Left kidney (tissue), 2 donors: ENCODE results near the gene ENG. TPM values are rescaled to one million over a fixed set of nuclear protein-coding genes. Genes with fewer than 3 reads are reported as not detected.
"Not testable (repeated sequence)": the region's sequence is repeated elsewhere in the genome, so short reads cannot be mapped to it uniquely, and the experiment has no call there.

Experiments
- DNase-seq: peaks from one replicate; pipeline ENCODE4 v3.0.0-alpha.2; 2013
- polyA plus RNA-seq: library from polyadenylated mRNA; unstranded; fragments of 120-200 nt; gene quantifications from one replicate; pipeline ENCODE4 v1.2.1, GENCODE V29; 2013; ENCODE audit not compliant: insufficient read length

Gene ENG
- polyA plus RNA-seq, 1 donor: 53.5 TPM

GRCh38 chr9:127793093-127793708 is 61.3 kb downstream of the ENG start:
- DNase-seq: no peak

- no peak for DNase-seq
Observed at GRCh38 chr9:127792417-127793031, 61.9 kb downstream of the ENG start.

DNA sequence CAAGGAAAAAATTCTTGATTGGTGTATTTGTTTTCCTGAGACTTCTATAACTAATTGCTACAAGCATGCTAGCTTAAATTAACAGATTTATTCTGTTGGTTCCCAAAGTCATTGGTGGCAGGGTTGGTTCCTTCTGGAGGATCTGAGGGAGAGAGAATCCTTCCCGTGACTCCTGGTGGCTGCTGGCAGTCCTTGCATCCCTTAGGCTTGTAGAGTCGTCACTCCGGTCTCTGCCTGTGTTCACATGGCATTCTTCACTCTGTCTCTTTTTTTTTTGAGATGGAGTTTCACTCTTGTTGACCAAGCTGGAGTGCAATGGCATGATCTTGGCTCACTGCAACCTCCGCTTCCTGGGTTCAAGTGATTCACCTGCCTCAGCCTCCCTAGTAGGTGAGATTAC is 63.4 kb downstream of the ENG start:
- no peak for DNase-seq

DNA sequence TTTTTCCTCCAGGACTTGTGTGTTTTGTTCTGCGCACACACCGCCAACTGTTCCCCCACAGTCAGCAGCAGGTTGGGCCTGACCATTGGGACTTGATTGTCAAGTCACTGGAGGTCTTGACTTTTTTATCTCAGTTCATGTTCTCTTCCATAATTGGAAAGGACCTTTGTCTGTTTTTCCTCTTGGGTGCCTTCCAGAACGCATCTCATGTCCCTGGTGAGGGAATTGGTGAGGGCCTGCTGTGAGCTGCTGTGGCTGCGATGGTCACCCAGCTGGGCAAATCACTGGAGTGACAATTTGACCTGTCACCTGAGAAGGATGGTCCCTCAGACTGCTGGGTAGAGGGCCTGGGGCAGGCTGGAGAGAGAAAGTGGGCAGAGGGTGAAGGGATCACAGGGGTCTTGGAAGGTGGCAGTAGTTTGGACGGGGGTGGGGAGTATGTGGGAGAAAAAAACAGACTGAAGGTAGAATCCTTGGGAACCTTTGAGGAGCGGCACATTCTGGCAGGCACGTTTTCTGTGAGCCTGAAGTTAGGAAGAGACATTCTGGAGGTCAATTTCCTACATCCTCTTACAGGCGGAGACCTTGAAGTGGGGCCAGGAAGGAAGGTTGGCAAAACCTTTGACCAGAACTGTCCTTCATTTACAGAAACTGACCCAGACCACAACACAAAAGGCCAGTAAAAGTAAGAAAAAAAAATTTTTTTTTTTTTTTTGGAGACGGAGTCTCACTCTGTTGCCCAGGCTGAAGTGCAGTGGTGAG is 64.2 kb downstream of the ENG start:
- DNase-seq: no peak

- no peak for DNase-seq
Observed at GRCh38 chr9:127789179-127789578, 65.3 kb downstream of the ENG start.

GRCh38 chr9:127788337-127789011 is 66.0 kb downstream of the ENG start:
- DNase-seq: no peak

- DNase-seq: no peak
Observed at GRCh38 chr9:127786773-127787104, 67.7 kb downstream of the ENG start.

- DNase-seq: peak; percentile 90
Observed at GRCh38 chr9:127785933-127786772, 68.3 kb downstream of the ENG start, which contains the start of gene CDK9. Gene CDK9, plus strand, starts transcription at chr9:127786034. Its CDS starts 115 bp downstream, at chr9:127786149.

DNA sequence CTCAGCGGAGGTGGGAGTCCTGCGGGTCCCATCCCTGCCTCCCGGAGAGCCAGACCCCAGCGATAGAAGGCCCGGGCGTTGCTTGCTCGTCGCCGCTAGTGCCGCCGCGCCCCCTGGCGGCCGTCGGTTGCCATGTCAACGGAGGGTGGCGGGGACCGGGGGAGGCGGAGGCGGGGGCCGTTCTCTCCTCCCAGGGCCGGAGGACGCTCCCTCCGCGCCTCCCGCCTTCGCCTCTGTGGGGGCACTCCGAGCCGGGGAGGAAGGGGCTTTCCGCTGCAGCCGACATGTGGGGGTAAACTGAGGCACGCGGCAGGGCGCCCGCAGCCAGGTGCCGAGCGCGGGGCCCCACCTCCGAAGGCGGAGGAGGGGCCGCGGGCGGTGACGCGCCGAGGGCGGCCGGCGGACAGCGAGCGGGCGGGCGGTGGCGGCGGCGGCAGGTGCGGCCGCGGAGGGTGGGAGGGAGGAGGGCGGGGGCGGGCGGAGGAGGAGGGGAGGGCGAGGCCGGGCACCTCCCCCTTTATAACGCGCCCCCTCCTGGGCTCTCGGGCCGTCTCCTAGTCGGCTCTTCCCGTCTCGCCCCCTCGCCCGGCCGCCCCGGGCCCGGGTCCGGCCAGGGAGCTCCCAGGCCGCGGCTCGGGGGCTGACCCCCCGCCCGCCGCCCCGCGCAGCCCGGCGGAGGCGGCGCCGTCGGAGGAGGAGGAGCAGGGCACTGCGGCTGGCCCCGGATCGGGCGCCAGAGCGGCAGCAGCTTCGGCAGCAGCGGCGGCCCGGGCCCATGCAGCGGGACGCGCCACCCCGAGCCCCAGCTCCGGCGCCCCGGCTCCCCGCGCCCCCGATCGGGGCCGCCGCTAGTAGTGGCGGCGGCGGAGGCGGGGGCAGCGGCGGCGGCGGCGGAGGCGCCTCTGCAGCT is 69.2 kb downstream of the ENG start:
- peak; percentile 88 for DNase-seq

GRCh38 chr9:127783111-127784008 is 71.1 kb downstream of the ENG start:
- no peak for DNase-seq

GRCh38 chr9:127781806-127782205 is 72.7 kb downstream of the ENG start:
- no peak for DNase-seq

DNA sequence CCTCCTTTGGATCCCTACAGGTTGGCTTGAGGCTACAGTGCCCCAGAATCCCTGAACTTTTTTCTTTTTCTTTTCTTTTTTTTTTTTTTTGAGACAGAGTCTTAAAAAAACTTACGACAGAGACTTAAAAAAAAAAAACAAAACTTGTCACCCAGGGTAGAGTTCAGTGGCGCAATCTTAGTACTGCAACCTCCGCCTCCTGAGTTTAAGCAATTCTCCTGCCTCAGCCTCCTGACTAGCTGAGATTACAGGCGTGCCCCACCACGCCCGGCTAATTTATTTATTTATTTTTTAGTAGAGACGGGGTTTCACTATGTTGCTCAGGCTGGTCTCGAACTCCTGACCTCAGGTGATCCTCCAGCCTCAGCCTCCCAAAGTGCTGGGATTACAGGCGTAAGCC is 73.5 kb downstream of the ENG start:
- DNase-seq: not testable (repeated sequence)

DNA sequence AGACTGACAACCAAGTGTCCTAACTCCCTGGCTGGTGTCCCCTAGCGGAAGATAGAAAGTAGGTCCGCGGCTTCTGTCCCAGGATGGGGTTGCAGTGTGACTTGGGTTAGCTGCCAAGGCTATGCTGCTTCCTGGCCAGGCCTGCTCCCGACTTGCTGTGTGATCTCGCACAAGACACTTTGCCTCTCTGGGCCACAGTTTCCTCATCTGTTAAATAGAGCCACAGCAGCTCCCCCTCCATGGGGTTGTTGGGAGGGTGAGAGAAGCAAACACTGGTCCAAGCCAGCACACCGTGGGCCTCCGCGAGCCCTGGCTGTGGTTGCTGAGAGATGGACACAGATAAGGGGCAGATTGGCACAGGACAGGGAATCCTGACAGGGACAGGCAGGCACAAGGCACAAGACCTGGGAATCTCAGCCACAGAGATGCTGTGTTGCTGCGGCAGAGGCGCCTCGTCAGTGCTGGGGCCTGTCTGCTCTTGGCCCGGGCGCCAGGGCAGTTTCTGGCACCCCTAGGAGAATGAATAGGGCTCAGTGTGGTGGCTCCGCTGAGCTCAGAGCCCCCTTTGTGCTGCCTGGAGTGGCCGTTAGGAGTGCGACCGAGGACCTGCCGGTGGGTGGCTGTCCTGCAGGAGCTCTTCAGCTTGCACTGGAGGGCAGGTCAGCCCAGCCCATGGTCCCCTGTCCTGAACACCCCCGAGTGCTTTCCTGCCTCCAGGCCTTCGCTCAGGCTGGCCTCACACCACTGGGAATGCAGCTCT is 74.2 kb downstream of the ENG start:
- DNase-seq: no peak

DNA sequence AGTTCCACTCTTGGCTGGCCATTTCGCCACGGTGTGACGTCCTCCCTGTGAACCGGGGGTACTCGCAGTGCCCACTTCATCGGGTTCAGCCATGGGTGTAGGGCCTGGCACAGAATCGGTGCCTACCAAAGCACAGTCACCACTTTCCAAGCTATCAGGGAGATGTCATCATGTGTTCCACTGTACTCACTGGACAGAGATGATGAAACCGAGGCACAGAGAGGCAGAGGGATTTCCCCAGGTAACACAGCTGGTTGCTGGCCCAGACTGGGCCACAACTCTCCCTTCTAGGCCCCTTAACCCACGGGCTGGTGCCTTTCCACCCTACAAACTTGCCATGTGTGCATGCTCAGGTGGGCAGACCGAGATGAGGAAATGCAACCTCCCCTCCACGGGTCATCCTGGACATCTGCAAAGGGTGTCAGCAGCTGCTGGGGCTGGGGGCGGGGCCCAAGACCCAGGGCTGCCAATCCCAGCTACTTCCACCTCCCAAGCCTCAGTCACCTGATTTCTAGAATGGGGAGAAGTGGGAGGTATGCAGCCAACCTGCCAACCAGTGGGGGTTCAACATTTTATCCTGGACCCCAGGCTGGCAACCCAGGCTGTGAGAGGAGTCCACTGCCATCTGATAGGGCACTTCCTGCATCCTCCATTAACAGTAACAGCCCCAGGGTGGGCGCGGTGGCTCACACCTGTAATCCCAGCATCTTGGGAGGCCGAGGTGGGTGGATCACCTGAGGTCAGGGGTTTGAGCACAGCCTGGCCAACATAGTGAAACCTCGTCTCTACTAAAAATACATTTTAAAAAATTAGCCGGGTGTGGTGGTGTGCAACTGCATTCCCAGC is 75.1 kb downstream of the ENG start:
- no peak for DNase-seq

DNA sequence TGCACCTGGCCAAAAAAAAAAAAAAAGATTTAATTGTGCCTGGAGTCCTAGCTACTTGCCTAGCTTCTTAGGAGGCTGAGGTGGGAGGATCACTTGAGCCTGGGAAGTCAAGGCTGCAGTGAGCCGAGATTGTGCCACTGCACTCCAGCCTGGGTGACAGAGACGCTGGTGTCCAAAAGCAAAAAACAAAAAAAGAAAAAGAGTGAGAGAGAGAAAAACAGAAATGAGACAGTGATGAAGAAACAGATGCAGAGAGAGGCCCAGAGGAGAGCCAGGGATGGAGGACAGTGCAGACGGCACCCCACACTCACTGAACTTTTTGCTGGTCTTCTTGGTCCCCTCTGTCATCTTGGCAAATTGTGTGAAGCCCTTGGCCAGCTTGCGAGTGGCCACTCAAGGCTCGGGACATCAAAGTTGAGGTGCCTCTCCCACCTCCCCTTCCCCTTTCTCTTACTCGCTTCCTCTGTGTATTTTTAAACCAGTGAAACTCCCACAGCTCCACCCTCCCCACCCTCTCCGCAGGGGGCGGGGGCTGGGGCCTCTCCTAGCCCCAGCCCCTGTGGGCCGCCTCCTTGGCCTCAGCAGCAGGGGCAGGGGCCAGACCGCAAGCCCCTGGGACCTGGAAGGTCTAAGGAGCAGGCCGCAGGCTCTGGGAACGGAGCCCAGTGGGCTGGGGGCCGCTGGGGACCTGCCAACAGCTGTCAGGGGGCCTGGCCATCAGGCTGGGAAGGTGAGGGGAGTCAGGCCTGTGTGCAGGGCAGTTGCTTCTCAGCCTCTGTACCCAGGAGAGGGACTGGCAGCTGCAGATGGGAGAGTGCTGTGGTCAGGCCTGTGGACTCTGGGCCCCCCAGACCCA is 76.0 kb downstream of the ENG start, which contains the start of gene SH2D3C:
SH2D3C (minus strand) TSS at position 387 of the 856 bp plus-strand sequence; CDS start at position 348, 39 bp downstream.
- DNase-seq: no peak

- no peak for DNase-seq
Observed at GRCh38 chr9:127777368-127777980, 77.0 kb downstream of the ENG start.
